AML-193 (cell line): Measurements from ENCODE around the gene ZNF821.
"Not testable (repeated sequence)": the region's sequence is repeated elsewhere in the genome, so short reads cannot be mapped to it uniquely, and the experiment has no call there.

Experiments used
- DNase-seq, 2 experiments: peaks; one replicate each; lab custom pipeline; 2025; lab: John Stamatoyannopoulos, UW

ZNF821 gene

DNA sequence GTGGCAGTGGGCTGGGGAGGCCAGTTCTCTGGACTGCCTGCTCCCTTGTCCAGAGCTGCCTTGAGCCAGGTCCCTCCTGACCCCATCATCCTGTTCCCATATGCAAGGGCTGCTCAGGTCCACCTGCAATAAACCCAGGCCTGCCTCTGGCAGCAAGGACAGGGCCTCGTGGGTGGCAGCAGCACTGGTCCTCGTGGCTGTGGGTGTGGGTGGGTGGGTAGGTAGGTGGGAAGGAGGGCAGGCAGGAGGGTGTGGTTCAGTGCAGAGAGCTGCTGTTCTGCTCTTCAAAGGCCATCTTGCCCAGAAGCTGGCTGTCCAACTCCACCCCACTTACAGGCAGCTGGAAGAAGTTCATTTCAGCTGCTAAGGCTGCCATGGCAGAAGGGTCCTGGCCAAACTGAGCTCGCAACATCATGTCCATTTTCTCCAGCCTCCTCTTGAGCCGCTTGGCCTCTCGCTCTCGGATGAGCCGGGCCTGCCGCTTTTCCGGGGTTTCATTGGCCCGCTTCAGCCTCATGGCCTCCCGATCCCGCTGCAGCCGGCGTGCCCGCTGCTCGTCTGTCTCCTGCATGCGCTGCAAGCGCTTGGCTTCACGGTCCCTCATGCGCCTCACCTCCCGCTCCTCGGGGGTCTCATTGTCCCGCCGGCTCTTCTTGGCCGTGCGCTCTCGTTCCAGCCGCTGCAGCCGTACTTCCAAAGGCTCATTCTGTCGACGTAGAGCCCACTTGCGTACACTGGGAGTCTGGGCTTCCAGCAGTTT lies 24.0 kb downstream of the ZNF821 start:
- DNase-seq: no peak

DNA sequence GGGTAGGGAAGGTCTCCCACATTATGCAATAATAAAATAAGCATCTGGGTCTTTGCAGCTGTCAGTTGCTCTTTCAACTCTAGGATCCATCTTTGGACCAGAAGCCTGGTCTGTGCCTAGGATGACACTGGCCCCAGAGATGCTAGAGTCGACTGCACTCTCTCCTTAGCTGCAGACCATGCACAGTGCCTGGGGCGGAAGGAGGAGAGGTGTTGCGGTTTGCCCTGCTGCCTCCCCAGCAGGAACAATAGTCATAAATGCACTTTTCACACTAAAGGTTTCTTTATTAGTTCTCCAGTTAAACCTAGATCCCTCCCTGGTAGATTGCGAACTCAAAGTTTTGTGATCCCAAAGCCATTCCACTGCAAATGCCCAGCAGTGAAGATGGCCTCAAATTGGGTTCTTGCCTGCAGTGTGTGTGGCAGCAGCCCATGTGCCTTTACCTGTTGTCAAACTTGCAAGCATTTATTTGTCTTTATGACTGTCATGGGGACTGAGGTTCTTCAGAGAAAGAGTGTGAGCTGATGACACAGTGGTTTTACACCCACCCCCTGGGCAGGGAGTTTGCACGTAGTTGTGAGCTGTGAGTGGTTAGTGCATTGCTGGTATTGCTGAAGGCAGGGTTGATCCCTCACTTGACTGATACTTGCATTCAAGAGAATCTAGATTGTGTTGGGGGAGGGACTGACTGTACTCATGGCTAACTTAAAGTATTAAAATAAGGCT lies 27.9 kb downstream of the ZNF821 start:
- DNase-seq: no peak

- no peak for DNase-seq
Observed at GRCh38 chr16:71854369-71854948, 29.5 kb downstream of the ZNF821 start.

DNA sequence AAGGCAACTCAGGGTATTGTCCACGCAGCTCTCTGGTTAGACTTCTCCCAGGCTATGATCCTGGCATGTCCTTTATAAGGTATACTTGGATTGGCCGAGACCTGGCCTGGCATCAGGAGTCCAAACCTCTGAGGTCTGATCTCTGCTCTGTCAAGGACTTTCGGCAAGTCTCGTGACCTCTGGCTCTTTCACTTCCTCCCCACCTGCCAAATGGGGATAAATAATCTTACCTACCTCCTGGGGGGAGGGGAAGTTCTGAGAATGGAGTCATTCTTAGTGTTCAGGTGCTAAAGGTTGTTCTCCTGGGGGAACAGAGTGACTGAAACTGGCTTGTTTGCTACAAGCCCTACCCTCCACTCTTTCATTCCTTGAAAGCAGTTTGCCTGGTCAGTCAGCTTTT lies 30.6 kb downstream of the ZNF821 start:
- DNase-seq: no peak

DNA sequence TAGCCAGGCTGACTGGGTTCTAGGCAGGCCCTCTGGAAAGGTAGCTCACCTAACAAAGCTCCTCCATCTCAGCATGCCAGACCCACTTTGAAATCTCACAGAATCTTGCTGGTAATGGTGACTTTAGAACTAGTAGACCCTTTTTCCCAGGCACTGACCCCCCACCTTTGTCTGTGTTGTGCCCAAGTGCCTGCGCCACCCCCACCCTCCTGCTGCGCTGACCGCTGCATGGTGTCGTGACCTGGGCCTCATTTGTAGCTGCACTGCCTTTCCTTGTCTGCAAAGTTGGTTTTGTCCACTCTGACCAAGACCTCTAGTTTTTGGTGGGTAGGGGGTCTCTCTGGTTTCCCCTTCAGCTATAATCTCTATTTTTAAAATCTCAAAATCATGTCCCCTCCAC lies 31.4 kb downstream of the ZNF821 start:
- no peak for DNase-seq

DNA sequence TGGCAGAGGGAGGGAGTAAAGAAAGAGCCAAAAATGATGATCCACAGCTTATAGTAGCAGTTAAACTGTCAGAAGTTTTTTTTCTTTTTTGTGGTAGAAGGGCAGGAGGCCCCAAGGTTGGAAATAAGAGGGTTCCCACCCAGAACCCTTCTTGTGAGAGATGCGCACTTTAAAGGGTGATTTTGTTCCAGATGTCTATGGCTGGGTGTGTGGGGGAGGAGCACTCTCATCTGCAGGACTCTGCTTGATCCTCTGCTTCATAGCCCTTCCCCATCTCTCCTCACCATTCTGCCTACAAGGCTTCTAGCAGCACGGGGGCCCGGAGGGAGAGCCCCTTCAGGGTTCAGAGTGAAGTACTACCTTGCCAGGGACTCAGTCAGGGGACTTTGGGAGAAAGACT lies 31.8 kb downstream of the ZNF821 start:
- DNase-seq: no peak

- no peak for DNase-seq
Observed at GRCh38 chr16:71851746-71852145, 32.2 kb downstream of the ZNF821 start.

DNA sequence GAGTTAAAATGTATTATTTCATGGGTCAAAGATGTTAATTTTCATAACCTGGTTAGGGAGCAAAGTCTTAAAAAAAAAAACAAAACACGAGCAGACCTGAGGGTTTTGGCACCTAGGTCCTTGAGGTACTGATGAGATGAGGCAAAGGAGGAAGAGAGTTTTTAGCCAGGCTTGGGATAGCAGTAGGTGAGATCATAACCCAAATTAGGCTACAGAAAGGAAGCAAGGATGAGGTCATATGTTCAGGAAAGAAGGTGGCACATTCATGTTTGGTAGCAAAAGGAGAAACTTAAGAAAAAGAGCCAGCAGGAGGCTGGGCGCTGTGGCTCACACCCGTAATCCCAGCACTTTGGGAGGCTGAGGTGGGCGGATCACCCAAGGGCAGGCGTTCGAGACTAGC lies 35.4 kb downstream of the ZNF821 start:
- no peak for DNase-seq

DNA sequence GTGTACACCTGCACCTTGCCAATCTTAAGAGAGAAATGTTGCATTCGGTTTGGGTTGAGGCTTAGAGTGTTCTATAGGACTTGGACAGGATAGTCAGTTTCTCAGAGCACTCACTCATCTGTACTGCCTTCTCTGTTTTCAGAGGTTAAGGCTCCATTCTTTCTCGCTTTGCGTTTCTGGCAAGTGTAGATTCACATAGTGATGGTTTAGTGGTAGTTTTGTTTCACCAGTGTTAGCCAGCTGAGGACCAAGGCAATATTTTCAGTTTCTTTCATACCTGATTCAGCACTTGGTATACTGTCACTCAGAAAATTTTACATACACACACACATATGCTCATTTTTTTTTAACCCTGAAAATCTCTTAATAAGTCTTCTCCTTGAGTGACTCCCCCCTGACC lies 36.9 kb downstream of the ZNF821 start:
- no peak for DNase-seq

DNA sequence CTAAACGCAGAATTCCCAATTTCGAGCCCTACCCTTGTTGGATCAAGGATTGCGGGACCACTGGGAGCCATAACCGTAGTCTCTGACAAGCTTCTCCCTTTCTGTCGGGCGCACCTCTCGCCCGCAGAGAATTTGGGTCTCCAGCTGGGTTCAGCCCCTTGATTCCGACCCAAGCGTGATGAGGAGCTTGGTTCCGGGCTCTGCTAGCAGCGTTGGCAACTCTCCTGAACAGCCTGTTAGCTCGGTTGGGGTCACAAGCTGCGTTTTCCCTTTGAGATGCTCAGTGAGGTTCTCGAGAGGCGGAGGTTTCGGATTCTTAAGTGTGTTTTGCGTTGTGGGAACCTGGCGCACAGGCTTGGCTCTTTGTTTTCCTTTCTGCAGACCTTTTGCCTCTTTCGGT lies 37.6 kb downstream of the ZNF821 start:
- DNase-seq: no peak

GRCh38 chr16:71845639-71846430 lies 38.1 kb downstream of the ZNF821 start, which contains the start of gene ATXN1L:
TSS of gene ATXN1L (plus strand) at chr16:71845976. CDS start at chr16:71849741, 3,765 bp downstream.
- DNase-seq: peak; percentile 74 to 75

- DNase-seq: no peak
Observed at GRCh38 chr16:71843572-71843971, 40.4 kb downstream of the ZNF821 start.

DNA sequence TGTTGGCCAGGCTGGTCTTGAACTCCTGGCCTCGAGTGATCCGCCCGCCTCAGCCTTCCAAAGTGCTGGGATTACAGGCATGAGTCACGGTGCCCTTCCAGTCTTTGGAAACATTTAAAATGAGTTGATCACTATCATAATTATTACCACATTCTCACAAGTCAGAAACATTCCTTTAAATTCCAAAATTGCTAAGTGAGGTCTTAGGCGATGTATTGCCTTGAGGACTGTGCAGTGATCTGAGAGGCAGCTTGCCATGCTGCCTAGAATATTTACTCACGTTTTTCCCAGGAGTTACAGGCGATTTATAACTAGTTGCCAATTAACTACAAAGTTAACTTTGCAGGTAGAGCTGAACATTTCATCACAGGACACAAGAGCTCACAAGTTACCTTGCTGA lies 43.9 kb downstream of the ZNF821 start:
- DNase-seq: no peak

DNA sequence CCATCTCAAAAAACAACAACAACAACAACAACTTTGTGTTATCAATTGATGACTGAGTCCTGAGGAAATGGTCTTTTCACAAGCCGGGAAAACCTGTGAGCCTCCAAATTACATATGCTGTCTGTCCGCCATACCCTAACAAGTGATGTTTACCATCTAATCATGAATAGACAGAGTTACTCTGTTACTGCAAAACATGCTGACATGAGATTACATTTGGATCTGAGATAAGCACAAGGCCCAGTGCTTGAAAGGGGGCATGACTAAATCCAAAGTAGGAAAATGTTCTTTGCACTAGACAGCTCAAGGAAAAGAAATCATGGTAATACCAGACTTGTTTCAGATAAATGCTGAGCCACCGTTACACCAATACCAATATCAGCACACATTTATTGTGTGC lies 46.8 kb downstream of the ZNF821 start:
- DNase-seq: no peak

GRCh38 chr16:71834291-71834690 lies 49.7 kb downstream of the ZNF821 start:
- DNase-seq: no peak

- not testable (repeated sequence) for DNase-seq
Observed at GRCh38 chr16:71832112-71832511, 51.9 kb downstream of the ZNF821 start.

DNA sequence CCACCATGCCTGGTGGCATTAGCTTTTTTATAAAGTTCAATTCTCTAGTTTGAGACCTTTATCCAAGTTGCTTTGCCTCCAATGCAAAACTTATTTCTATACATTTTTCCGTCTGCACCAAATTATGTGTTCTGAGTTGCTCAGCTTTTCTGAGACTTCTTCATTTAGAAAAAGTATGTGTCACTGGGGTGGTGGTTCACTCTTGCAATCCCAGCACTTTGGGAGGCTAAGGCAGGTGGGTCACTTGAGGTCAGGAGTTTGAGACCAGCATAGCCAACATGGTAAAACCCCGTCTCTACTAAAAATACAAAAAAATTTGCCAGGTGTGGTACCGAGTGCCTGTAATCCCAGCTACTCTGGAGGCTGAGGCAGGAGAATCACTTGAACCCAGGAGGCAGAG lies 52.3 kb downstream of the ZNF821 start:
- not testable (repeated sequence) for DNase-seq

GRCh38 chr16:71830359-71830758 lies 53.6 kb downstream of the ZNF821 start:
- DNase-seq: no peak

- DNase-seq: no peak
Observed at GRCh38 chr16:71826533-71827017, 57.4 kb downstream of the ZNF821 start.

- DNase-seq: not testable (repeated sequence)
Observed at GRCh38 chr16:71817155-71817500, 66.9 kb downstream of the ZNF821 start.

GRCh38 chr16:71811261-71811803 lies 72.7 kb downstream of the ZNF821 start:
- DNase-seq: peak in 1 of 2 experiments; percentile 2

GRCh38 chr16:71810155-71810530 lies 73.8 kb downstream of the ZNF821 start:
- DNase-seq: not testable (repeated sequence)
